ENCODE data around the gene MSLN. TPM values are rescaled to one million over a fixed set of nuclear protein-coding genes. Genes with fewer than 3 reads are reported as not detected.
A peak's percentile ranks its signal among the peaks of the same experiment; 100 is the strongest.

The MSLN gene
- total and polyA plus RNA-seq, 9 of the 15 experiments (the other 6 are each of a cell fraction or from before 2014, with no cell fraction given) = not detected

GRCh38 chr16:795580-796229 lies 35.2 kb downstream of the MSLN start:
- peaks cover 54% of the 10 kb centered on the region; the same call in 2 of the 3 replicates for H3K36me3 ChIP-seq (ENCODE audit: control insufficient read depth, insufficient read depth, low read length)
- H3K27ac ChIP-seq (ENCODE audit: extremely low read depth, low read depth, low read length) = no peak overlapping the region
- no peaks in the 10 kb centered on the region; the same call in 2 of the 3 replicates for H3K79me2 ChIP-seq (ENCODE audit: control insufficient read depth, insufficient read depth, low read length)
- H2AFZ ChIP-seq (ENCODE audit: low read depth, low read length) = no peak overlapping the region
- intact Hi-C loops (cut with micrococcal nuclease) = no loop called here
- no peaks in the 10 kb centered on the region for H3K9me3 ChIP-seq (replicated peaks; ENCODE audit: control insufficient read depth, insufficient read depth, low read depth, low read length)
- BruUV-seq (replicated peaks) = no TSS peak
- H3K9me1 ChIP-seq (ENCODE audit: control insufficient read depth, insufficient read depth, low read length) = no peaks in the 10 kb centered on the region
- ATAC-seq (no peak), DNase-seq (ENCODE audit: extremely low read depth in 1 of 4, low spot score in 3 of 4) (peak in 2 of 4 experiments; percentile 21 to 39), FAIRE-seq (no peak)
- peaks cover 2 to 90% of the 10 kb centered on the region in 2 experiments; a peak in 3 of 5 replicates for H3K4me1 ChIP-seq (replicated peaks in 1 of 2; ENCODE audit: control insufficient read depth in 2 of 2, insufficient read depth in 2 of 2, low read length in 2 of 2)
- peak overlapping the region in 1 of 2 experiments; percentile 81; a peak in 2 of 4 replicates for H3K9ac ChIP-seq (ENCODE audit: insufficient read depth in 1 of 2, low read depth in 2 of 2, low read length in 2 of 2)
- ChIA-PET CTCF (ENCODE audit: low intra/inter-chr PET ratio) (no interaction called here), POLR2A (interaction anchor here (1.2 to 1.3 kb wide), 2 partner anchors 11 to 14 kb away, joined by 4 read pairs; no protein-coding TSS in a partner anchor)
- in situ Hi-C loops (cut with MboI) = no loop called here
- H3K4me3 ChIP-seq = no peak overlapping the region
- H3K4me2 ChIP-seq (ENCODE audit: insufficient read depth, low read length) = no peak overlapping the region
- 68% methylated on average over 29 of the region's 33 CpGs for WGBS (ENCODE audit: insufficient coverage, low coverage, missing lambda C conversion rate)
- H4K20me1 ChIP-seq (replicated peaks; ENCODE audit: control insufficient read depth, insufficient read depth, low read length) = peaks cover 4% of the 10 kb centered on the region; the same call in 1 of the 2 replicates
- no peaks in the 10 kb centered on the region for H3K27me3 ChIP-seq (ENCODE audit: control insufficient read depth in 2 of 2, insufficient read depth in 2 of 2, low read length in 2 of 2)
- TF ChIP-seq FIP1L1 (IDR thresholded peaks at IDR 0.05; ENCODE audit: low read depth, low read length, poor library complexity, severe bottlenecking) (no peak), ZNF764 (CRISPR knock-in tag; IDR thresholded peaks at IDR 0.05; ENCODE audit: low read depth) (no peak), POLR2B (IDR thresholded peaks at IDR 0.05; ENCODE audit: low read depth, partially characterized antibody) (no peak), BCLAF1 (IDR thresholded peaks at IDR 0.05; ENCODE audit: borderline replicate concordance in 1 of 2, control insufficient read depth in 1 of 2, low read depth in 2 of 2, low read length in 1 of 2) (no peak), ZNF766 (CRISPR knock-in tag; conservative IDR thresholded peaks at IDR 0.05) (no peak), HNRNPL (IDR thresholded peaks at IDR 0.05; ENCODE audit: low read depth, low read length) (0 out of 2 replicates have a peak, but pooled peaks have one; percentile 37), GATA2 (CRISPR knock-in tag; IDR thresholded peaks at IDR 0.05) (no peak), SUPT5H (IDR thresholded peaks at IDR 0.05) (peak; percentile 30; the same call in 1 of the 2 replicates), VEZF1 (CRISPR knock-in tag; IDR thresholded peaks at IDR 0.05) (0 out of 2 replicates have a peak, but pooled peaks have one; percentile 24), PHF8 (IDR thresholded peaks at IDR 0.05; ENCODE audit: borderline replicate concordance, low read length) (no peak)
- TF ChIP-seq, protein P1, sequence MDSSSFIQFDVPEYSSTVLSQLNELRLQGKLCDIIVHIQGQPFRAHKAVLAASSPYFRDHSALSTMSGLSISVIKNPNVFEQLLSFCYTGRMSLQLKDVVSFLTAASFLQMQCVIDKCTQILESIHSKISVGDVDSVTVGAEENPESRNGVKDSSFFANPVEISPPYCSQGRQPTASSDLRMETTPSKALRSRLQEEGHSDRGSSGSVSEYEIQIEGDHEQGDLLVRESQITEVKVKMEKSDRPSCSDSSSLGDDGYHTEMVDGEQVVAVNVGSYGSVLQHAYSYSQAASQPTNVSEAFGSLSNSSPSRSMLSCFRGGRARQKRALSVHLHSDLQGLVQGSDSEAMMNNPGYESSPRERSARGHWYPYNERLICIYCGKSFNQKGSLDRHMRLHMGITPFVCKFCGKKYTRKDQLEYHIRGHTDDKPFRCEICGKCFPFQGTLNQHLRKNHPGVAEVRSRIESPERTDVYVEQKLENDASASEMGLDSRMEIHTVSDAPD (CRISPR knock-in tag; IDR thresholded peaks at IDR 0.05) = no peak
- TF ChIP-seq, protein P2, sequence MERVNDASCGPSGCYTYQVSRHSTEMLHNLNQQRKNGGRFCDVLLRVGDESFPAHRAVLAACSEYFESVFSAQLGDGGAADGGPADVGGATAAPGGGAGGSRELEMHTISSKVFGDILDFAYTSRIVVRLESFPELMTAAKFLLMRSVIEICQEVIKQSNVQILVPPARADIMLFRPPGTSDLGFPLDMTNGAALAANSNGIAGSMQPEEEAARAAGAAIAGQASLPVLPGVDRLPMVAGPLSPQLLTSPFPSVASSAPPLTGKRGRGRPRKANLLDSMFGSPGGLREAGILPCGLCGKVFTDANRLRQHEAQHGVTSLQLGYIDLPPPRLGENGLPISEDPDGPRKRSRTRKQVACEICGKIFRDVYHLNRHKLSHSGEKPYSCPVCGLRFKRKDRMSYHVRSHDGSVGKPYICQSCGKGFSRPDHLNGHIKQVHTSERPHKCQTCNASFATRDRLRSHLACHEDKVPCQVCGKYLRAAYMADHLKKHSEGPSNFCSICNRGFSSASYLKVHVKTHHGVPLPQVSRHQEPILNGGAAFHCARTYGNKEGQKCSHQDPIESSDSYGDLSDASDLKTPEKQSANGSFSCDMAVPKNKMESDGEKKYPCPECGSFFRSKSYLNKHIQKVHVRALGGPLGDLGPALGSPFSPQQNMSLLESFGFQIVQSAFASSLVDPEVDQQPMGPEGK (CRISPR knock-in tag; IDR thresholded peaks at IDR 0.05; ENCODE audit: borderline replicate concordance) = no peak
